T-helper 1 cell treated with Interleukin-12 subunit alpha and Interleukin-12 subunit beta and Interleukin-4 antibody, amounts not matched to agents 30 μg/mL and 1 μg/mL, for 36 hours (primary cell): Measurements from ENCODE around the gene AFF3.
"Not testable (repeated sequence)": the region's sequence is repeated elsewhere in the genome, so short reads cannot be mapped to it uniquely, and the experiment has no call there.

ENCODE experiments used
- H3K27ac Mint-ChIP-seq: one replicate; pipeline ENCODE4 v1.8.0; 2021; ENCODE audit warnings: mild to moderate bottlenecking, mixed read lengths
- H3K27me3 Mint-ChIP-seq: one replicate; pipeline ENCODE4 v1.8.0; 2021; ENCODE audit warnings: low read depth, mixed read lengths
- H3K36me3 Mint-ChIP-seq: one replicate; pipeline ENCODE4 v1.8.0; 2021; ENCODE audit warnings: low read depth, mixed read lengths
- H3K4me1 Mint-ChIP-seq: one replicate; pipeline ENCODE4 v1.8.0; 2021; ENCODE audit warnings: low read depth, mixed read lengths
- H3K4me3 Mint-ChIP-seq: one replicate; pipeline ENCODE4 v1.8.0; 2021; ENCODE audit warnings: mild to moderate bottlenecking, moderate library complexity, mixed read lengths
- H3K9me3 Mint-ChIP-seq: one replicate; pipeline ENCODE4 v1.8.0; 2021; ENCODE audit warnings: mixed read lengths

The AFF3 gene

GRCh38 chr2:100082302-100082978 is 60.0 kb downstream of the AFF3 start:
- not testable (repeated sequence) for H3K9me3 Mint-ChIP-seq, H3K27ac Mint-ChIP-seq, H3K4me1 Mint-ChIP-seq, H3K27me3 Mint-ChIP-seq, H3K4me3 Mint-ChIP-seq, H3K36me3 Mint-ChIP-seq

DNA sequence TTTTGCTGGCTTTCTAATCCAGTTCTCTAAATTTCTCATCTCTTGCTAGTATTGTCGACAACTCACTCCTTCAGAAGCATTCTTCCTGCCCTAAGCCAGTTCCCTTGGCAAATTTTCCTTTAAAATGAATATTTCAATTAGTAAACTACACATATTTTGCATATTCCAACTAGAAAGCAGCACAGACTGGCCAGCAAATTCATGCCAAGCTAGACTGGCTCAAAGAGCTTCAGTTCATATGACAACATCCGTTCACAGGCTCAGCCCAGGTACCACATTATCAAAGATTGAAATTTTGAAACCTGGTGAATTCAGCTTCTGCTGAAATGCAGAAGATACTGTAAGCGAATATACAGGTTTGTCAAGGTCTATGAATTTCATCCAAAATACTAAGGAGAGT is 64.5 kb downstream of the AFF3 start:
- H3K36me3 Mint-ChIP-seq, result no peaks in the 10 kb centered on the region
- no peak overlapping the region for H3K27ac Mint-ChIP-seq
- no peaks in the 10 kb centered on the region for H3K4me1 Mint-ChIP-seq
- H3K27me3 Mint-ChIP-seq, result no peaks in the 10 kb centered on the region
- no peaks in the 10 kb centered on the region for H3K9me3 Mint-ChIP-seq
- no peak overlapping the region for H3K4me3 Mint-ChIP-seq

GRCh38 chr2:100077456-100077855 is 64.9 kb downstream of the AFF3 start:
- Mint-ChIP-seq H3K27me3 (no peaks in the 10 kb centered on the region), H3K4me1 (no peaks in the 10 kb centered on the region), H3K36me3 (no peaks in the 10 kb centered on the region), H3K27ac (no peak overlapping the region), H3K9me3 (no peaks in the 10 kb centered on the region), H3K4me3 (no peak overlapping the region)

DNA sequence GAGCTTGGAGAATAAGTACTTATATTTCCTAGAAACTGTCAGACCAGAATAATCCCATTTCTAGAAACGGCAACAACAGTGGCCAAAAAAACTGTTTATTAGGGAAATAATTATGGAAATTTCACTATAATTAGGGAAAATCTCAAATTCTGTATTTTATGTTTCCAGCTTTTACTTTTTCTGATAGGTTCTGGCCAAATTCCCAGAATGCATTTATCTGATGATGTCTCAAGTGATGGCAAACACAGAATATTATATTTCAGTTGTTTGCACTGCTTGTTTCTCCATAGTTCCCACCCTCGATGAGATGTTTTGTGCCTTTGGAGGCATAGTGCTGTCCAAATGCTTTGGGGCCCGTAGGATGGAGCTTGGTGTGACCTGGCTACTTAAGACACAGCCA is 66.9 kb downstream of the AFF3 start:
- Mint-ChIP-seq H3K36me3 (no peaks in the 10 kb centered on the region), H3K9me3 (no peaks in the 10 kb centered on the region), H3K27ac (no peak overlapping the region), H3K4me1 (peaks cover 2% of the 10 kb centered on the region), H3K27me3 (no peaks in the 10 kb centered on the region), H3K4me3 (no peak overlapping the region)

DNA sequence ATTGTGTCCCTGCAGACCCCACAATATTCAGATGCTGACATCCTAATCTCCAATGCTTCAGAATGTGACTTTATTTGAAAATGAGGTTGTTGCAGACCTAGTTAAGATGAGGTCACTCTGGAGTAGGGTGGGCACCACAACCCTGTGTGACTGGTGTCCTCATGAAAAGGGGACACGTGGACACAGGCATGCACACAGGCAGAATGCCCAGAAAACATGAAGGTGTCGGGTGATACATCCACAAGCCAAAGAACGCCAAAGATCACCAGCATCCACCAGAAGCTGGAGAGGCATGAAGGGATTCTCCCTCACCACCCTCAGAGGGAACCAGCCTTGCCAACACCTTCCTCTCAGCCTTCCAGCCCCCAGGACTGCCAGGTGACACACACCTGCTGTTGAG is 69.3 kb downstream of the AFF3 start:
- Mint-ChIP-seq H3K27ac (no peak overlapping the region), H3K4me3 (no peak overlapping the region), H3K36me3 (no peaks in the 10 kb centered on the region), H3K9me3 (no peaks in the 10 kb centered on the region), H3K27me3 (peaks cover 6% of the 10 kb centered on the region), H3K4me1 (peaks cover 2% of the 10 kb centered on the region)

GRCh38 chr2:100072503-100072902 is 69.9 kb downstream of the AFF3 start:
- Mint-ChIP-seq H3K36me3 (no peaks in the 10 kb centered on the region), H3K27ac (no peak overlapping the region)

DNA sequence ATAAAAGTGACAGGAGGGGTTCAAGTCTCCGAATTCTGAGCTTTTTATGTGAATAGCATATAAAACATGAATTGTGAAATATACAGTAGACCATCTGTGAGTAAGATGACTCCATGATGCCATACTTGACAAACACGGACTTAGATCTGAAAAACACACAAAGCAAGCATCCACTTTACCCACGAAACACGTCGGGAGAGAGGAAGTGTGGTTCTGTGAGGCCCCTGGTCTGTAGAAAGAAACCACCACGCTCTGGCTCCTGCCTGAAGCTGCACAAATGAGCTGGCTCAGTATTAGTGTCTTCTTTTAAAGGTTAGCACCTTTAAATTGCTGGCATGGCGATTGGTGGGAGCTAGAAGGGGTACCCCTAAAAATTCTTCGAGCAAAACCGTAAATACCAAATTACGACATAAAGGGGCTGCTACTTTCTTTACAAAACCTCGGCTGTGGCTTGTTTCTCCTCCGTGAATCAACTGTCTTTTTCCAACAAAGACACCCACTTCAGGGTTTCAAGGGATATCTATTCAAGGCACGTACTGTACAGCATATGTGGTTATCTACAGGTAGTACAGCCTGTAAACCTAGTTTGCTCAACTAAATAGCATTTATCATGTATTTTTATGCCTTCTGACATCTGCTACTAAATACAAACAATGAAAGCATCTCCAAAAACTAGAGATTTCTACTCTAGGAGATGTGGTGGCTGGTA is 70.9 kb downstream of the AFF3 start:
- no peak overlapping the region for H3K27ac Mint-ChIP-seq
- H3K36me3 Mint-ChIP-seq, result no peaks in the 10 kb centered on the region
- peaks cover 12% of the 10 kb centered on the region for H3K27me3 Mint-ChIP-seq
- no peaks in the 10 kb centered on the region for H3K9me3 Mint-ChIP-seq
- H3K4me1 Mint-ChIP-seq, result peaks cover 2% of the 10 kb centered on the region
- H3K4me3 Mint-ChIP-seq, result no peak overlapping the region

More at GRCh38 chr2:100072503-100072902, 69.9 kb downstream of the AFF3 start:
- no peak overlapping the region for H3K4me3 Mint-ChIP-seq
- H3K4me1 Mint-ChIP-seq, result peaks cover 2% of the 10 kb centered on the region
- no peaks in the 10 kb centered on the region for H3K9me3 Mint-ChIP-seq
- peaks cover 9% of the 10 kb centered on the region for H3K27me3 Mint-ChIP-seq

- Mint-ChIP-seq H3K4me1 (peaks cover 2% of the 10 kb centered on the region), H3K4me3 (no peak overlapping the region), H3K27ac (no peak overlapping the region), H3K9me3 (no peaks in the 10 kb centered on the region), H3K27me3 (peaks cover 12% of the 10 kb centered on the region), H3K36me3 (no peaks in the 10 kb centered on the region)
Observed at GRCh38 chr2:100070078-100070477, 72.3 kb downstream of the AFF3 start.

GRCh38 chr2:100068395-100068794 is 74.0 kb downstream of the AFF3 start:
- no peak overlapping the region for H3K27ac Mint-ChIP-seq
- H3K36me3 Mint-ChIP-seq, result no peaks in the 10 kb centered on the region
- H3K9me3 Mint-ChIP-seq, result peaks cover 3% of the 10 kb centered on the region
- H3K4me1 Mint-ChIP-seq, result peaks cover 2% of the 10 kb centered on the region
- peaks cover 15% of the 10 kb centered on the region for H3K27me3 Mint-ChIP-seq
- H3K4me3 Mint-ChIP-seq, result no peak overlapping the region

DNA sequence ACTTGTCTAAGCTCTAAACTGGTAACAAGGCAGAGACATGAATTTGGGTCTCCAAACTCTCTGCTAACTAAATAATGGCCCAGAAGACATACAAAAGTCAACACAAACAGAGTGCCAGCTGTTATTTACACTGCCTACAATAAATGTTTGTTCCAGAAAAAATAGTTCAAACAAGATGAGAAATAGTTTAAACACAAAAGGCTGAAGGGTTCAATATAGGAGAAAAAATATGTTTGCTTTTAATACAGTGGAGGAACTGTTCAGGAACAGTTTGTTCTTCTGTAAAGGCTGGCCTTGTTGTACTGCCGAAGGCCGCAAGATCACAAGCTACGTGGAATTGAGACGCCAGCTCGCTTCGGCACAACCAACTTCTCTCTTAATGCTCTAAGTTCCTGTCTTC is 74.6 kb downstream of the AFF3 start:
- Mint-ChIP-seq H3K4me3 (no peak overlapping the region), H3K36me3 (no peaks in the 10 kb centered on the region), H3K4me1 (peaks cover 2% of the 10 kb centered on the region), H3K27ac (no peak overlapping the region), H3K27me3 (peaks cover 16% of the 10 kb centered on the region), H3K9me3 (peaks cover 4% of the 10 kb centered on the region)

DNA sequence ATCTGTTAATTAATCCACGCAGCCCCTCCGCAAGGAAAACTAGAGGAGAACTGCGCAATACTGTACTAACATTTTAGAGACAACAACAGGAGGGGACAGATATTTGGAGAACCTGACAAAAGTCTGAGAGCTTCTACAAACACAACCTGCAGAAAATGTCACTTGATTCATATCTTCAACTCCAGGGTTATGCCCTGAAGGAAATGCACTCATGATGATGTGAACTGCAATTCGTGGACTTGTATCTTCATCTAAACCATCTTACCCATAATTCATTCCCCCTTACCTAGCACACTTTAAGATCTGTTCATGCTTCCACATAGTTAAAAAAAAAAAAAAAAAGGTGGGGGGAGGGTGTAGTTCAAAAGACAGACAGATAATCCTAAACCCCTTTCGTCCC is 75.5 kb downstream of the AFF3 start:
- Mint-ChIP-seq H3K9me3 (peaks cover 4% of the 10 kb centered on the region), H3K27me3 (peaks cover 16% of the 10 kb centered on the region), H3K4me3 (no peak overlapping the region), H3K4me1 (peaks cover 2% of the 10 kb centered on the region), H3K27ac (no peak overlapping the region), H3K36me3 (no peaks in the 10 kb centered on the region)

DNA sequence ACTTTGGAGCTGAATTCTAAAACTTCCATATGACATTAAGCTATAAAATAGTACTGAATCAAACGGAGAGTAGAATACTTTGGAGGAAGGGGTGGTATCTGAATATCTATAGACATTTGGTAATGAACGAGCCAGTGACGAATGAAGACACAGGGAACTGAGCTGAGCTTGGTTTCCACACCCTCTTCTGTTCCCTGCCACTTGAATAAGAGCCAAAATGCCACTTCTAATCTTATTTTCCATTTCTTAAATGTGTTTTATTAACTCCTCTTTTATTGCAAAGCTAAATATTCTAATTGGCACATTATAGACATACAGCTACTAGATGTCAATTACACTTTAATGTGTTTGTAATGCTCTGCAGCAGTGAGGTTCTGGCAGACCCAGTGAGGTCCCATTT is 76.1 kb downstream of the AFF3 start:
- no peak overlapping the region for H3K4me3 Mint-ChIP-seq
- peaks cover 4% of the 10 kb centered on the region for H3K9me3 Mint-ChIP-seq
- H3K4me1 Mint-ChIP-seq, result peaks cover under 1% of the 10 kb centered on the region
- H3K27ac Mint-ChIP-seq, result no peak overlapping the region
- no peaks in the 10 kb centered on the region for H3K36me3 Mint-ChIP-seq
- H3K27me3 Mint-ChIP-seq, result peaks cover 16% of the 10 kb centered on the region

DNA sequence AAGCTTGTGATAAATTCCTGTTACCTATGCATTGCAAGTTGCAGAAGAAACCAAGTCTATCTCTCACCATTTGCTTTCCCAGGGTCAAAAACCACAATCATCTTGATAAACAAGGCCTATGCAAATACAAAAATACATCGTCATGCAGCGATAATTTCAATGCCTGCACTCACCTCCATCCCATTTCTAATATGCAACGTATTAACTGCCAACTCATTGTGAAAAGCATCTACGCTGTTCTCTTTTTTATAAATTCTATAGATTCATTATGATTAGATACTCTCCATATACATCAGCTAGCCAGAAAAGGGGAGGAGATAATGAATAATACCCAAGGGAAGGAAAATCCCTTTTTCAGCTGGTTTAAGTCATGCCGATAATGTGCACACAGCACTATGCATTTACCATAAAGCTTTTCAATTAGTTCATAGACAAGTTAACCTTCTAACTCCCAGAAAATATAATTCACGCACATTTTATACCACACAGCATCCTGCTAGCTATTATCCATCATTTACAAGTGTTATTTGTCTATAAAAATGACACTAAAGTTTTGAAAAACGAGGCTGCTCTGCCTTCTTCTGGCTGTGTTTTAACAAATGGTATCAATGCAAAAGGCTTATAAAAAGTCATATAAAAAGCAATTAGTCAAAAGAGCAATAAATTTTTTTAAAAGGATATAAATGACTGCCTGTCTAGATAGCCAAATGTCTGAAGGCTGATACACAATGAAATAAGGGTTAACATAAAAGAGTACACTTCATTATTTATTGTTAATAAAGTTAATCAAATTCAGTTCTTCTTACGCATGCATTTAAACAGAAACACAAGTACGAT is 77.6 kb downstream of the AFF3 start:
- H3K36me3 Mint-ChIP-seq, result no peaks in the 10 kb centered on the region
- H3K4me1 Mint-ChIP-seq, result peaks cover 6% of the 10 kb centered on the region
- no peak overlapping the region for H3K4me3 Mint-ChIP-seq
- no peak overlapping the region for H3K27ac Mint-ChIP-seq
- H3K9me3 Mint-ChIP-seq, result peaks cover 4% of the 10 kb centered on the region
- peaks cover 20% of the 10 kb centered on the region for H3K27me3 Mint-ChIP-seq

GRCh38 chr2:100064165-100064564 is 78.2 kb downstream of the AFF3 start:
- Mint-ChIP-seq H3K27ac (no peak overlapping the region), H3K4me1 (peaks cover 7% of the 10 kb centered on the region), H3K36me3 (no peaks in the 10 kb centered on the region), H3K9me3 (peaks cover 4% of the 10 kb centered on the region), H3K4me3 (no peak overlapping the region), H3K27me3 (peaks cover 20% of the 10 kb centered on the region)
